Karpas-422 (cell line): ENCODE data around the gene CELA2A. TPM values are rescaled to one million over a fixed set of nuclear protein-coding genes. Genes with fewer than 3 reads are reported as not detected.

Source experiments
- DNase-seq: peaks from one replicate; pipeline ENCODE4 v3.0.0-alpha.2; 2015
- H2AFZ ChIP-seq: fragments of 200-600 bp; sonication (generic); 2 replicates; pipeline ENCODE4 v1.6.1; 2014; ENCODE audit warnings: antibody characterized with exemption, low read length, mixed read lengths
- H3K27ac ChIP-seq: fragments of 200-600 bp; sonication (generic); 2 replicates; pipeline ENCODE4 v1.5.1; 2014; ENCODE audit warnings: mild to moderate bottlenecking, low read length, moderate library complexity
- H3K27me3 ChIP-seq: fragments of 200-600 bp; sonication (generic); 2 replicates; pipeline ENCODE4 v1.6.1; 2014; ENCODE audit warnings: low read length, mixed read lengths
- H3K36me3 ChIP-seq: fragments of 200-600 bp; sonication (generic); 2 replicates; pipeline ENCODE4 v1.6.1; 2014; ENCODE audit warnings: low read length, mixed read lengths; ENCODE audit not compliant: insufficient read depth
- H3K4me1 ChIP-seq: fragments of 200-600 bp; sonication (generic); 2 replicates; pipeline ENCODE4 v1.6.1; 2014; ENCODE audit warnings: mild to moderate bottlenecking, low read length, mixed read lengths
- H3K4me2 ChIP-seq: fragments of 200-600 bp; sonication (generic); 2 replicates; pipeline ENCODE4 v1.6.1; 2014; ENCODE audit warnings: low read length, low read depth, mild to moderate bottlenecking; ENCODE audit not compliant: poor library complexity, severe bottlenecking
- H3K4me3 ChIP-seq: fragments of 200-600 bp; sonication (generic); 2 replicates; pipeline ENCODE4 v1.5.1; 2014; ENCODE audit warnings: mild to moderate bottlenecking, antibody characterized with exemption, low read length, mixed read lengths
- H3K79me2 ChIP-seq: fragments of 200-600 bp; sonication (generic); 2 replicates; pipeline ENCODE4 v1.6.1; 2014; ENCODE audit warnings: mild to moderate bottlenecking, low read length, mixed read lengths
- H3K9ac ChIP-seq: fragments of 200-600 bp; sonication (generic); 2 replicates; pipeline ENCODE4 v1.6.0; 2014; ENCODE audit warnings: low read length
- H3K9me2 ChIP-seq: fragments of 200-600 bp; sonication (generic), shearing (Covaris generic); replicated peaks from 2 replicates; pipeline ENCODE4 v1.6.0; 2014; ENCODE audit warnings: mild to moderate bottlenecking, low read length, moderate library complexity; ENCODE audit not compliant: insufficient read depth
- H3K9me3 ChIP-seq: fragments of 300-700, 200-600 bp; sonication (generic); 2 replicates; pipeline ENCODE4 v1.6.1; 2014; ENCODE audit warnings: low read length, mixed read lengths
- H4K20me1 ChIP-seq: fragments of 200-600 bp; sonication (generic); 2 replicates; pipeline ENCODE4 v1.6.1; 2014; ENCODE audit warnings: mild to moderate bottlenecking, antibody characterized with exemption, low read length, low read depth; ENCODE audit not compliant: insufficient read depth
- total RNA-seq: library from RNA; depleted of rRNA; stranded (reverse); fragments of >200 nt; shearing (Covaris generic); gene quantifications from 2 replicates; pipeline ENCODE4 v1.2.3, GENCODE V29; 2014; ENCODE audit warnings: low replicate concordance

The CELA2A gene
- total RNA-seq, 1 experiment from 2014 or later: not detected

- Histone ChIP-seq H3K9me2 (no peaks in the 10 kb centered on the region), H4K20me1 (no peaks in the 10 kb centered on the region), H3K27me3 (no peaks in the 10 kb centered on the region), H3K9ac (no peak overlapping the region), H3K27ac (no peak overlapping the region), H3K79me2 (no peaks in the 10 kb centered on the region), H3K36me3 (no peaks in the 10 kb centered on the region), H3K4me3 (no peak overlapping the region), H3K4me2 (no peak overlapping the region), H2AFZ (no peak overlapping the region), H3K4me1 (no peaks in the 10 kb centered on the region), H3K9me3 (no peaks in the 10 kb centered on the region)
- no peak for DNase-seq
These were observed 37.4 kb downstream of the CELA2A start for GRCh38 chr1:15493869-15494390.

GRCh38 chr1:15500184-15501178 is 43.9 kb downstream of the CELA2A start:
- Histone ChIP-seq H2AFZ (no peak overlapping the region), H3K4me3 (no peak overlapping the region), H3K79me2 (no peaks in the 10 kb centered on the region), H3K36me3 (peaks cover 15% of the 10 kb centered on the region), H3K9me2 (no peaks in the 10 kb centered on the region), H3K27ac (no peak overlapping the region), H3K27me3 (no peaks in the 10 kb centered on the region), H3K4me2 (no peak overlapping the region), H3K9ac (no peak overlapping the region), H3K4me1 (no peaks in the 10 kb centered on the region), H4K20me1 (peaks cover 4% of the 10 kb centered on the region; the same call in 1 of the 2 replicates), H3K9me3 (no peaks in the 10 kb centered on the region)
- DNase-seq: peak; percentile 49

- H3K9me2 ChIP-seq: no peaks in the 10 kb centered on the region
These were observed 44.9 kb downstream of the CELA2A start for GRCh38 chr1:15501208-15502032.

GRCh38 chr1:15504436-15504835 is 47.9 kb downstream of the CELA2A start:
- Histone ChIP-seq H3K4me2 (no peak overlapping the region), H3K4me1 (peaks cover 26% of the 10 kb centered on the region), H3K9ac (no peak overlapping the region), H3K27me3 (no peaks in the 10 kb centered on the region), H4K20me1 (peaks cover 4% of the 10 kb centered on the region; the same call in 1 of the 2 replicates), H3K9me3 (no peaks in the 10 kb centered on the region), H3K79me2 (peaks cover 8% of the 10 kb centered on the region; the same call in 1 of the 2 replicates), H3K27ac (no peak overlapping the region), H3K9me2 (no peaks in the 10 kb centered on the region), H2AFZ (no peak overlapping the region), H3K36me3 (peaks cover 11% of the 10 kb centered on the region), H3K4me3 (no peak overlapping the region)
- DNase-seq: no peak

More at GRCh38 chr1:15501208-15502032, 44.9 kb downstream of the CELA2A start:
- H3K4me1 ChIP-seq: no peaks in the 10 kb centered on the region
- peak; percentile 87 for DNase-seq
- H3K27me3 ChIP-seq: no peaks in the 10 kb centered on the region
- H2AFZ ChIP-seq: no peak overlapping the region
- H3K79me2 ChIP-seq: no peaks in the 10 kb centered on the region
- no peaks in the 10 kb centered on the region for H3K9me3 ChIP-seq
- no peak overlapping the region for H3K4me2 ChIP-seq
- no peak overlapping the region for H3K27ac ChIP-seq
- peaks cover 15% of the 10 kb centered on the region for H3K36me3 ChIP-seq
- peaks cover 4% of the 10 kb centered on the region; the same call in 1 of the 2 replicates for H4K20me1 ChIP-seq
- no peak overlapping the region for H3K9ac ChIP-seq
- H3K4me3 ChIP-seq: no peak overlapping the region

- H3K27me3 ChIP-seq: no peaks in the 10 kb centered on the region
- no peaks in the 10 kb centered on the region for H3K9me2 ChIP-seq
- H4K20me1 ChIP-seq: no peaks in the 10 kb centered on the region
- peak overlapping the region; percentile 70 for H3K27ac ChIP-seq
- H3K79me2 ChIP-seq: peaks cover 18% of the 10 kb centered on the region
- H3K4me1 ChIP-seq: peaks cover 33% of the 10 kb centered on the region
- H3K9me3 ChIP-seq: no peaks in the 10 kb centered on the region
- no peak for DNase-seq
- H3K9ac ChIP-seq: peak overlapping the region; percentile 46; the same call in 1 of the 2 replicates
- no peak overlapping the region for H3K4me3 ChIP-seq
- H3K4me2 ChIP-seq: peak overlapping the region; percentile 56
- H2AFZ ChIP-seq: no peak overlapping the region
- H3K36me3 ChIP-seq: 0 out of 2 replicates have a peak, but pooled peaks cover 7% of the 10 kb centered on the region
These were observed 50.3 kb downstream of the CELA2A start for GRCh38 chr1:15506831-15507230.

- peak; percentile 46 for DNase-seq
- H3K9ac ChIP-seq: peak overlapping the region; percentile 46
- H3K4me2 ChIP-seq: peak overlapping the region; percentile 56
These were observed 50.7 kb downstream of the CELA2A start for GRCh38 chr1:15507278-15507677.

GRCh38 chr1:15508700-15509487 is 52.4 kb downstream of the CELA2A start:
- Histone ChIP-seq H3K4me3 (peak overlapping the region; percentile 36; the same call in 1 of the 2 replicates), H3K27ac (peak overlapping the region; percentile 70), H3K9me3 (no peaks in the 10 kb centered on the region), H3K27me3 (no peaks in the 10 kb centered on the region), H3K4me2 (peak overlapping the region; percentile 49), H3K36me3 (0 out of 2 replicates have a peak, but pooled peaks cover 10% of the 10 kb centered on the region), H2AFZ (no peak overlapping the region), H3K9me2 (no peaks in the 10 kb centered on the region), H4K20me1 (no peaks in the 10 kb centered on the region), H3K79me2 (peaks cover 29% of the 10 kb centered on the region), H3K4me1 (peaks cover 33% of the 10 kb centered on the region), H3K9ac (no peak overlapping the region; the same call in 1 of the 2 replicates)
- DNase-seq: peak; percentile 75

More at GRCh38 chr1:15507278-15507677, 50.7 kb downstream of the CELA2A start:
- H3K27ac ChIP-seq: peak overlapping the region; percentile 70
- H3K4me1 ChIP-seq: peaks cover 33% of the 10 kb centered on the region
- H3K4me3 ChIP-seq: peak overlapping the region; percentile 25; the same call in 1 of the 2 replicates
- no peaks in the 10 kb centered on the region for H3K9me2 ChIP-seq
- no peaks in the 10 kb centered on the region for H3K27me3 ChIP-seq
- H3K36me3 ChIP-seq: 0 out of 2 replicates have a peak, but pooled peaks cover 9% of the 10 kb centered on the region
- H2AFZ ChIP-seq: no peak overlapping the region
- H4K20me1 ChIP-seq: no peaks in the 10 kb centered on the region
- H3K79me2 ChIP-seq: peaks cover 21% of the 10 kb centered on the region
- H3K9me3 ChIP-seq: no peaks in the 10 kb centered on the region
